Lung (tissue), 12 donors: ENCODE data around the gene ANKRD13B. TPM values are rescaled to one million over a fixed set of nuclear protein-coding genes. Genes with fewer than 3 reads are reported as not detected.
A peak's percentile ranks its signal among the peaks of the same experiment; 100 is the strongest.

Experiments
- ATAC-seq: fragments of 200-7000 bp; cut with Tn5 transposase; one replicate; pipeline ENCODE4 v1.9.1; 2020; ENCODE audit warnings: moderate number of reproducible peaks; ENCODE audit not compliant: insufficient read depth, low FRiP score
- DNase-seq, 3 donors: peaks; one replicate each; pipeline ENCODE4 v3.0.0-alpha.2; 2013 to 2017
- H3K27ac ChIP-seq, 2 donors: one replicate each; pipeline ENCODE4 v1.5.1; 2013; ENCODE audit warnings: mild to moderate bottlenecking in 2 of 2, moderate library complexity in 2 of 2, control low read depth in 1 of 2, inconsistent platforms in 1 of 2, low read depth in 1 of 2, low read length in 1 of 2
- H3K27me3 ChIP-seq, 3 donors: one replicate each; pipeline ENCODE4 v1.5.1; 2013; ENCODE audit warnings: low read length in 2 of 3; ENCODE audit not compliant: control insufficient read depth in 3 of 3, insufficient read depth in 3 of 3
- H3K36me3 ChIP-seq, 4 donors: one replicate each; pipeline ENCODE4 v1.5.1; 2013; ENCODE audit warnings: low read length in 4 of 4, mild to moderate bottlenecking in 1 of 4, moderate library complexity in 1 of 4; ENCODE audit not compliant: control insufficient read depth in 4 of 4, insufficient read depth in 4 of 4
- H3K4me1 ChIP-seq, 5 donors: one replicate each; pipeline ENCODE4 v1.5.1; 2013; ENCODE audit warnings: low read length in 5 of 5, mild to moderate bottlenecking in 2 of 5, moderate library complexity in 1 of 5; ENCODE audit not compliant: control insufficient read depth in 5 of 5, insufficient read depth in 5 of 5
- H3K4me3 ChIP-seq: one replicate; pipeline ENCODE4 v1.5.1; 2013; ENCODE audit warnings: mild to moderate bottlenecking, control low read depth, moderate library complexity
- H3K9ac ChIP-seq, 2 donors: one replicate each; pipeline ENCODE4 v1.5.1; 2013; ENCODE audit warnings: low read length in 2 of 2, control low read depth in 1 of 2; ENCODE audit not compliant: insufficient read depth in 1 of 2
- H3K9me3 ChIP-seq, 4 donors: one replicate each; pipeline ENCODE4 v1.5.1; 2013; ENCODE audit warnings: low read length in 3 of 4, mild to moderate bottlenecking in 1 of 4, moderate library complexity in 1 of 4; ENCODE audit not compliant: control insufficient read depth in 4 of 4, insufficient read depth in 3 of 4
- CTCF ChIP-seq: IDR thresholded peaks from 2 replicates; pipeline ENCODE4 v1.5.1; 2012; ENCODE audit warnings: mild to moderate bottlenecking; ENCODE audit errors: control extremely low read depth, extremely low read depth
- WGBS, 2 donors: extraction: QIAGEN DNeasy Blood & Tissue Kit; methylation state at CpG; one replicate each; pipeline ENCODE4 v1.1.7; 2013; 5-methylcytosine and 5-hydroxymethylcytosine counted together
- polyA plus RNA-seq, 2 donors: library from polyadenylated mRNA; stranded (reverse); fragments of 200-250 nt; gene quantifications; one replicate each; pipeline ENCODE4 v1.2.1, GENCODE V29; 2013
- total RNA-seq, 2 donors: library from RNA; depleted of rRNA in 1 of 2; stranded (reverse); fragments of >200 nt in 1 of 2; gene quantifications; one replicate each; pipeline ENCODE4 v1.2.1, GENCODE V29; 2014 to 2021
- donor health status: control.
- donor health status: control.
- donor health status: Bipolar disorder and iron deficiency.
- donor health status: healthy.
- donor health status: DM: yes; HTN: yes; CAD: no.

The ANKRD13B gene
- total and polyA plus RNA-seq, 4 donors, result 2.7 to 6.9 (median 4.9) TPM

GRCh38 chr17:29563816-29564215, 29.1 kb upstream of the ANKRD13B start:
- no peak overlapping the region for H3K27ac ChIP-seq
- no peak for ATAC-seq
- no peak overlapping the region for H3K9ac ChIP-seq
- TF ChIP-seq CTCF, result no peak
- WGBS, 2 donors, result 88 to 89% methylated on average over 3 of the region's 3 CpGs
- H3K27me3 ChIP-seq, result peaks cover 0 to 10% (median 6%) of the 10 kb centered on the region in 3 donors
- no peak for DNase-seq
- peaks cover 0 to 2% (median 0%) of the 10 kb centered on the region in 4 donors for H3K36me3 ChIP-seq
- H3K4me3 ChIP-seq, result no peak overlapping the region
- H3K4me1 ChIP-seq, result peaks cover 0 to 36% (median 12%) of the 10 kb centered on the region in 5 donors
- H3K9me3 ChIP-seq, result no peaks in the 10 kb centered on the region

GRCh38 chr17:29565643-29566472, 27.1 kb upstream of the ANKRD13B start:
- Histone ChIP-seq H3K4me3 (peak overlapping the region; percentile 61), H3K27ac (peak overlapping the region; percentile 64 to 77), H3K9ac (no peak overlapping the region), H3K36me3 (peaks cover 0 to 2% (median 0%) of the 10 kb centered on the region in 4 donors), H3K27me3 (peaks cover 0 to 10% (median 6%) of the 10 kb centered on the region in 3 donors), H3K9me3 (no peaks in the 10 kb centered on the region), H3K4me1 (peaks cover 0 to 43% (median 17%) of the 10 kb centered on the region in 5 donors)
- DNase-seq (peak in 1 of 3 donors; percentile 31), ATAC-seq (no peak)
- WGBS, 2 donors, result 16 to 19% methylated on average over 55 of the region's 55 CpGs
- TF ChIP-seq CTCF, result no peak

GRCh38 chr17:29566473-29567303, 26.2 kb upstream of the ANKRD13B start, which contains the start of gene ABHD15:
Gene ABHD15, minus strand, starts transcription at chr17:29567037. Its CDS starts 71 bp downstream, at chr17:29566966.
- Histone ChIP-seq H3K36me3 (peaks cover 0 to 4% (median 3%) of the 10 kb centered on the region in 4 donors), H3K9me3 (no peaks in the 10 kb centered on the region), H3K4me3 (peak within 1 kb of the TSS; percentile 61), H3K4me1 (peaks cover 0 to 35% (median 13%) of the 10 kb centered on the region in 5 donors), H3K27ac (peak within 1 kb of the TSS; percentile 90 to 92), H3K9ac (no peak within 1 kb of the TSS), H3K27me3 (peaks cover 0 to 10% (median 6%) of the 10 kb centered on the region in 3 donors)
- peak; percentile 57 to 66 (median 63) for DNase-seq
- 1% methylated on average over 60 to 94 of the region's 94 CpGs for WGBS, 2 donors
- ATAC-seq, result peak; percentile 74
- TF ChIP-seq CTCF, result no peak
